Uterus (tissue), 2 donors: ENCODE data around the gene MAP7D1.

Experiments
- CTCF ChIP-seq, 4 experiments: fragments of 200-600 bp in 2 of 4; fragments of 450-650 bp in 2 of 4; sonication (generic) in 2 of 4; IDR thresholded peaks; one replicate each; pipeline ENCODE4 v1.5.1; 2016 to 2019; ENCODE audit warnings: antibody characterized with exemption in 4 of 4, mild to moderate bottlenecking in 2 of 4, moderate library complexity in 1 of 4
- POLR2A ChIP-seq, 2 donors: fragments of 450-650 bp; IDR thresholded peaks; one replicate each; pipeline ENCODE4 v1.6.1; 2016; ENCODE audit warnings: antibody characterized with exemption in 2 of 2, mild to moderate bottlenecking in 1 of 2, moderate library complexity in 1 of 2

- no peak for TF ChIP-seq CTCF (IDR thresholded peaks at IDR 0.05)
- no peak for TF ChIP-seq POLR2A (IDR thresholded peaks at IDR 0.05)
Measured at GRCh38 chr1:36208978-36209703, 53.2 kb downstream of the MAP7D1 start.
